ENCODE data around the gene DLL1.

Gene DLL1

DNA sequence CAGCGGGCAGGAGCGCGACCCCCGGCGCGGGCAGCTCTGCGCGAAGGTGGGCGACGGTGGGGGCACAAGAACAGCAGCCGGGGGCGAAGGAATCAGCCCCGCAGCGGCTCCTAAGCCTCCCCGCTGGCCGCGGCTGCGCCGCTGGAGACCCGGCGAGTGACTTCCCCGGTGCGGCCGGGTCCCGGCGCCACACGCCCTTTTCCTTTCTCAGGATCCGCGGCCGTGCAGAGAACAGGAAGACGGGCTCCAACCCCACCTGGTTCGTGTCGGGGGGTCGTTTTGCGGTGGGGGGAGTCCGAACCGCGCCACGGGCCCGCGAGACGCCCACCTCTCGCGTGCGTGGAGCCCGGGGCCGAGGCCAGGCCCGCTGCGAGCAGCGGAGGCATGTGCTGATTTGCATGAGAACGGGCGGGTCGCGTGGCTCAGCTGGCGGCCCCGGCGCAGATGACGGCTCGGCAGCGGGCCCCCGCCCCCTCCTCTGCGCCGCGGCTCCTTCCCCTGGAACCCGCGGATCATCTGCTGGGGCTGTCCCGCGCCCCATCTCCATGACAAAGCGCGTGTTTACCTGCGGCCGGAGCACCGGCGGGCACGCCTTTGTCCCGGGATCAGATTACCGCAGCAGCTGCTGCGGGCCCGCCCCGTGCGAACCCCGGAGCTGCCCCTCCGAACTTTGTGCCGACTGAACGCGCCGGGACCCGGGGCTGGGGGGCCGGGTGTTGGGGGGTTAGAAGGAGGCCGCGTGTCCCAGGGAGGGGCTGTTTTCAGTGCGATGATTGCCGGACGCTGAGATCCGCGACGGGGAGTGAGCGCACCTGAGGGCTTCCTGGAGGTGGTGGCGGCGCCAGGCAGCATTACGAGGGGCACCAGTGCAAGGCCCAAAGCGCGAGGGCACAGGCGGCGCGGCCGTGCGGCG lies 4.9 kb upstream of the DLL1 start:
- no peak for FAIRE-seq

DNA sequence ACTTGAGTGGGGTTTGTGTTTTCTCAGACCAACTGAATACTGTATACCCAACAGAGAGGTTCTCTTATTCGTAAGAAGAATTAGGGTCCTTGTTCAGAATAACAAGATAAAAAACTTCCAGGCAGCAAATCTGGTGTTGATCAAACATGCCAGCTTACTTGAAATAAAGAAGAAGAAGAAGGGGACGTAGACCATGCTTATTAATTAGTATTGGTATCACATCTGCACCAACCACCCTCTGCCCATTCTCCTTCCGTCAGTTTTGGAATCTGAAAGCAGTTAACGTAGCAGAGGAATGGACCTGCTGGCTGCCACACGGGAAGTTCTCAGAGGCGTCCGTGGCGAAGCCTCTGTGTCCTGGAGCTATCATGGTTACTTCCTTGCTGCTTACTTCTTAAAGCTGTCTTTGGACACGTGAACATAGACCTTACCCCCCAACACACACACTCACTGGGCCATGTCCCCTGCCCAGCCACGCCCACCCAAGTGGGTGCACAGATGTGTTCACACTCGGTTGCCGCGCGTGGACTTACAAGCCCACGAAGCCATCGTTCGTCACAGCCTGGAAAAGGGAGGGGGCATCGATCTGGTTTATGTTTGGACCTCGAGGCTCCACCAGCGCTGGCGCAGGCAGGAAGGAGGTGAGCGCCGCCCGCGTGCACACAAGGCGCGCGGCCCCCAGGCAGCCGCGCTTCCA lies 4.1 kb upstream of the DLL1 start:
- no peak for FAIRE-seq

DNA sequence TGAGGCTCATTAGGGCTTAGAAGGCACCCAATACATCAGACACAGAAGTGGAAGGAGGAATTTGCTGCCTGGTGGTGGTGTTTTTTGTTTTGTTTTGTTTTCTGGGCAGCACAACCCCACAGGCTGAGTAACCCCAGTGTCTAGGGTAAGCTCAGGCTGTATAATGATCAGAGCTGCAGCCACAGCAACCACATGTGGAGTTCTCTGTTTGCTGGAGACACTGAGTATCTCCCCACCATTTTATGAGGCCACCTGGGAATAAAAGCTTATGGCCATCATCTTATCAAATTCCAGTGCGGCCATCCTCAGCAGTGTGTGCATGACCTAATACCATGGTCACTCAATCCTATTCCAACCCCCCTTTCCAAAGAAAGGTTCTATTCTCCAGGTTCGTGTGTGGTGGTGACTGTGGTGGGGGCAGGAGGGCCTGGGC lies 3.4 kb upstream of the DLL1 start:
- FAIRE-seq: no peak

DNA sequence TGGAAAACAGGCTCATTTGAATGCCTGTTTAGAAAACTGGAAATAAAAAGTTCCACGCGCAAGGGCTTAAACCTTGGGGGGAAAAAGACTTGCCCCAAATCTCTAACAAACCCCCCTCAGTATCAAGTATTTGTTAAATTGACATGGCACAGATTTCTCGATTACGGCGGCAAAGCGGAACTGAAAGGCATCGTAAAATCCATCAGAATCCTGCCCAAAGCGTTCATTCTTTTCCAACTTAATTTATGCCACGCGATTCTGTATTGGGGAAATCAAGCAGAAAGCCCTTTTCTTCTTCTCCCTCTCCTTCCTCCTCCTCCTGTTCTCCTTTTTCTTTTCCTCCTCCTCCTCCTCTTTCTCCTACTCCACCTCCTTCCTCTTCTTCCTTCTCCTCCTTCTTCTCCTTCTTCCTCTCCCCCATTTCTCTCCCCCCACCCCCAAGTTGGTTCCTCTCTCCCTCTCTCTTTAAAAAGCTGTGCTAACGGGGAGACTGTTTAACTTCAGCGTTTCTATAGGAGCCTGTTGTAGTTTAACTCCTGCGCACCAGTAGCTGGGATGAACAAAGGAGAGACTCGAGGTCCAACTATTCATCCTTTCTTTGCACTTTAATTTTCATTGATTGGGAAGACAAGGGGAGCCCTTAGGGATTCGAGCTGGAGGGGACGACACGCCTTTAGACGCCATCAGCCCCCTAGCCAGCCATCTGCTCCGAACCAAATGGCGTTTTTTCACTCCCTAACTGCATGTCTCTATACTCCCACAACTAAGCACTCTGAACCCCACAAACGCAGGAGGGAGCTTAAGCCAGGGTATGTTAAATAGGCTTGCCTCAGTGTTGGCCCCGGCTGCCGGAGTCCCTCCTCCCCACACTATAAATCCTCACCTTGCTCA lies 2.7 kb upstream of the DLL1 start:
- no peak for FAIRE-seq

DNA sequence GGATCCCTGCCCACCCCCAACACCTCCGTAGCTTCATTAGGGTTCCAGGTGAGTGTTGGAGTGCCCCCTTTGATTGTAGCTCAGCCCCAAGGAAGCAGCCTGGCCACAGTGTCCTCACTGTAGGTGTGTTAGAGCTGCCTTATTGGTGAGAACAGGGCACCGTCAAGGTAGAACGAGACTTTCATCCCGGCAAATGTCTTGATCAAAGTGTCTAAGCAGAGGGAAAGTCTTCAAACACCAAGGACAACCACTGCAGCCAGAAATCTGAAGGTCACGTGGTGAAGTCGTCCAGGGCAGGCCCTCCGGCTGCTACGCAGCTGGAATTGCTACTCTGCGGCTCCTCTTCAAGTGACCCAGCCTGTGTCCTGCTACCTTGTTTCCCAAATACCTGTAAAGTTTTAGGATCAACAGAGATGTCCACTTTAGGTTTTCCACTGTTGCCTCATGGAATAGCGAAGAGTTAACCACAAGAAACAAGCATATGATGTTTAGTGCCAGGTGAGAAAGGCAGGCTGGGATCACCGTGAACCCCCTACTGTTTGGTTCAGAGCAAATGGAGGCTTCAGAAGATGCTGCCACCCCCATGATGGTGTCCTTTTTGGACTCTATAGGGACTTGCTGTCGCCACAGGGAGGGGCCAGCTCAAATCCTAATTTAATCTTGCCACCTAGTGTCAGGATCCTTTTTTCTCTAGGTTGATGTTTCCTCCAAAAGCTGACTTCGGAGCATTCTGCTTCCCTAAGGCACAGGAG lies 1.7 kb upstream of the DLL1 start:
- FAIRE-seq: no peak

DNA sequence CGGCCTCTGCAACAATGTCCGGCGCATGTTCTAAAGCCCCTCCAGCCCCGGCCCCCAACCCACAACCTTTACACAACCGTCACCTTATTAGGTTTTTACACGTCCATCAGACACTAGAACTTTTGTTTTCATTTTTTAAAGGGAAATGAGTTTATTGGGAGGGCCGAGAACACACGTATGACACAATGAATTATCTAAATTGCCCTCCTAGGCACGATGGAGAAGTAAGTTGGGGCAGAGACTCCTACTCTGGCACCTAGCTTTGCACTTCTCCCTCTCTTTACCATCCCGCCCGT lies 1.2 kb upstream of the DLL1 start:
- no peak for FAIRE-seq

DNA sequence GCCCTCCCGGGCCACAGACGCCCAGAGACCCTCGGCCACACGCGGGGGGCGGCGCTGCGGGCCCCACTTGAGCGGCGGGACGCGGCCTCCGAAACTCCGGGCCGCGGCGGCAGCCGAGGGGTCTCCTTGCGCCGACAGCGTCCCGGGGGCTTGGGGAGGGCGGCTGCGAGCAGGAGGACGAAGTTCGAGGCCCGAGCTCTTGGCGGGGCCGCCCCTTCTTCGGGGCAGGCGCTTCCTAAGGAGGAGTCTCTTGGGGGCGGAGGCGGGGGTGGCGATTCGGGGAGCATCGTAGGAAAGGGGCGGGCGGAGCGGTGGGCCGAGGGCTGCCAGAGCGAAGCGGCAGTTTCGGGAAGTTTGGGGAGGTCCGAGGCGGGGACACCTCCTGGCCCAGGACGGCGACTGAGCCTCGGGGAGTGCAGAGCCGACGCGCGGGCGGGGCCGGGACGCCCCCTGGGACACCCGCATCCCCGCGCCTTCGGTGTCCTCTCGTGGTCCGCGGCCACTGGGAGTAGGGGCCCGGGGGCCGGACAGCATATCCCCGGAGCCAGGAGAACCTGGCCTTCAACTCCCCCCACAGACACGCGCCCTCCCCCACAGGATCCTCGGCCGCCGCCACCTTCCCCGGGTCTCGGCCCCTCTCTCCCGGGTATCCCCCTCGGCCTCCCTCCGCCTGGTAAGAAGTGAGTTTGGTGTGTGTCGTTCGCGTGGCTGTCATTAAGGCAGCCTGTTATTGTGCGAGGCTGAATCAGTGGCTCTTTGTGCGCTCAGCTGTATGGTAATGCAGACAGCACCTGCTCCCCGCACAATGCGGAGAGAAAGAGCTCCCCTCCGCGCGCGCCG lies 613 bp upstream of the DLL1 start:
- FAIRE-seq: no peak

DNA sequence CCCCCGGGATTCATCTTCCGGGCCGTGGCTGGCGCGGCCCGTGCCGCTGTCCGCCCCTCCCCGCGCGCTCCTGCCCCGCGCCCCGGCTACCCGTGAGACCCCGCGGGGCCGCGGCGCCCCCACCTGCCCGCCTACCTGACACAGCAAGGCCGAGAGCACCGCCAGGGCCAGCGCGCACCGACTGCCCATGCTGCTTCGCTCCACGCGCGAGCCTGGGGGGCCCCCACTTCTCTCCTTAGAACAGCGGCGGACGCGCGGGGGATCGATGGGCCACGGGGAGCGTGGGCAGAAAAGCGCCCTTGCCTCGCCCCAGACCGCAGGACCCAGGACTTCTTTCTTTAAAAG lies 955 bp downstream of the DLL1 start:
- FAIRE-seq: no peak

DNA sequence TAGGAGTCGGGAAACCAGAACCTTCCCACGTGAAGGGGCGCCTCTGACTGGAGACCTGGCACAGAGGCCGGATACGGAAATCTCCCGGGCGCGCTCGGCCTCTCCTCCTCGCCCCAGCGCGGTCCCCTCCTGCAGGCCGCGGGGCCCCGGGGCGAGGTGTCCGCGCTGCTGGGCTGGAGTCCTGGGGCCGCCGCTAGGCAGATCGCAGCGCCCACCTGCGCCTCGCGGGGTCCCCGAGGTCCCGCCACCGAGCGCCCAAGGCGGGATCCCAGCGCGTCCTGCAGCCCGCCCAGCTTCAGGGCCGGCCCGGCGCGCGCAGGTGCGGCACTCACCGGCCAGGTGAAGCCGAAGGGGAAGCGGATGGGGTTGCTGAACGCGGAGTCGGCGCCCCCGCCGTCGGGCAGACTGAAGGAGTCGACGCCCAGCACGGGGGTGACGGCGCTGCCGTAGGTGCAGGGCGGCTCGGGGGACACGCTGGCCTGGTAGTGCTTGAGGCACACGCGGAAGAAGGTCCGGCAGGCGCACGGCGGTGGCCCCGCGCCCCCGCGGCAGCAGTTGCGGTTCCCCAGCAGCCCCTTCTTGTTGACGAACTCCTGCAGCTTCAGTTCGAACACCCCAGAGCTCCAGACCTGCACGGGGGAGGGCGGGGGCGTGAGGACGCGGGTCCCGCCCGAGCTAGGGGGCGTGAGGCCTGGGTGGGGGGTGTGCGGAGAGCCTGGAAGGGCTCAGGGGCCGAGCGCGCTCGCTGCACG lies 1.5 kb downstream of the DLL1 start:
- no peak for FAIRE-seq

DNA sequence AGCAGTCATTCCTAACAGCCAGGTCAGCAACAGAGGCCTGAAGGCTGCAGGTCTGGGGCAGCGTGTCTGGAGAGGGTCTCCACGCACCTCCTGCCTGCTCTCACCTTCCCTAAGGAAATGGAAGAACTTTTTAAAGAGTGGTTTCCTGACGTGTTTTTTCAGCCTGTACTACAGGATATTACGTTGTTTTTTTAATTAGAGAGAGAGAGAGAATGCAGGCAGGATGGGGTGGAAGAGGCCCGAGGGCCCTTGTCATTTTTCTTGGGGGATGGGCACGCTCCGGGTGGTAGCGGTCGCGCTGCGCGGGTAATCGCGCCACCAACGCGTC lies 2.1 kb downstream of the DLL1 start:
- no peak for FAIRE-seq

DNA sequence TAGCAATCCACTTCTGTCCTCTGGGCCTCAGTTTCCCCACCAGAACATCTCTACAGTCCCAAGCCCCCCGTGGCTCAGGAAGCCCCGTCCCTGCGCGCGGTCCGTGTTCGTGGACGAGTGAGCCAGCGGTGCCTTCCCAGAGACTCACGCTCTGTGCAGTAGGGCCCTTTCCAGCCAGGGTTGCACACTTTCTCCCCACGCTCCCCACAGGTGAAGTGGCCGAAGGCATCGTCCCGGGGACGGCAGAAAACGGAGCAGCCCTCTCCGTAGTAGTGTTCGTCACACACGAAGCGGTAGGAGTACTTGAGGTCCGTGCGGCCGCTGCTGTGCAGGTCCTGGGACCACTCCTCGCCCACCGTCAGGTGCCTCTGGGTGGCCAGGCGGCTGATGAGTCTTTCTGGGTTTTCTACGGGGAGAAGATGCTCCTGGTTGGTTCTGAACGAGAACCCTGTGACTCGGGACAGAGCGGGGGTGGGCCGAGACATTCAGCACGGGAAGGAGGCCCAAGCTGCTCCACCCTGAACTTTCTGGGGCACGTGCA lies 2.7 kb downstream of the DLL1 start:
- FAIRE-seq: no peak

DNA sequence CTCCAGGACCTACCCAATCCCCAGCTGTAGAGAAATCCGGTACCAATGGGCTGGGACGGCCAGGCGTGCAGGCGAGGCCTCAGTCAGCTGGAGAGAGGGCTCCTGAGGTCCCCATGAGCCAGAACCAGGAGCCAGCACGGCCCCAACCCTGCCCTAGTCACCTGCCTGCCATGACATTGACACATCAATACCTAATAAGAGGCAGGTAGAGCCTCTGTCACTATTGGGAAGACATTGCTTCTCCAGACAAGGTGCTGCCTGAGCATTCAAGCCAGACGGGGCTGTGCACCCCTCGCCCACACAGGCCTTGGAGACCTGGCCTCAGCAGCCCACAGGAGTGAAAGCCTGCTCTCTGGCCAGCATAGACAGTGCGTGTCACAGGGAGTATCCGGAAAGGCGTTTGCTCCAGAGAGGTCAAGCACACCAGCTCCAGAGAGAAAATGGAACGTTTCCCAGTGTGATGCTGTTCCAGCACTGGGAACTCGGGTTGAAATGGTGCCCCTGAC lies 3.5 kb downstream of the DLL1 start:
- FAIRE-seq: no peak

DNA sequence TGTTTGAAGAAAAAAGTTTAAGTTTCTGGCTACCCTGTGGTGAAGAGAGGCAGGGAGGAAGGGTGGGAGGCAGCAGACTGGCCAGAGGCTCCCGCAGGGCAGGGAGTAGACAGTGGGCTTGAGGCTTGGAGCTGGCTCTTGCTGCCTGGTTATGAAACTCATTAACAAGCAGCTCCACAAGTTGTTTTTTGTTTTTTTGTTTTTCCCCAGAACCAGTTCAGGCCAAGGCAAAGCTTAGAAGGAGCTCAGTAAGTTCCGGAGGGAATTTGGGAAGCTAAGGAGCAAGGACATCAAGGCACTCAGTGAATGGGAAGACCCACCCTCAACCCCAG lies 4.0 kb downstream of the DLL1 start:
- no peak for FAIRE-seq

DNA sequence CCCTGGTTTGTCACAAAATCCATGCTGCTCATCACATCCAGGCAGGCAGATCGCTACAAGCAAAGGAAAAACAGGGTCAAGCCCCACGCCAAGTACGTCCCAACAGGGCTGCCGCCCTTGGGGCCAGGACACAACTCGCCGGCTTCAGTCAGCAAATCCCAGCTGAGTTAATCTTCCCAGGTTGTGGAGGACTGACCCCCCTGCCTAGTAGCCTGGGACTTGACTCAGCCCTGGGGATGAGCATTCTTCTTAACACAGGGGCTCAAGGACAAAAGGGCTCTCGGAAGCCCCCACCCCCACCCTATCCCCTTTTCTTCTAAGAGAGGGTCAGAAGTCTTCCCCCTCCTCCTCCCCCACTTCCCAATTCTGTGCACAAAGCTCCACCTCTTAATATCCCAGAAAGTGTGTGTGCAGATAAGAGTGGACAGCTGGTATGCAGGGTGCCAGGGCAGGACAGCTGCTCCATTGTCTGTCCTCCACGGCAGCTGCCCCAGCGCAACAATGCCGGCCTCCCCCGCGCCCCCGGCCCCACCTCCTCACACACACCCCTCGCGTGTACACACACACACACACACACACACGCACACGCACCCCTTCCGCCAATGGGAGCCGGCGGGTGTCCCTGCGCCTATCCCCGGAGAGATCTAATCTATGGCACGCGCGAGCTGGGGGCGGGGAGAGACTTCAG lies 4.5 kb downstream of the DLL1 start:
- FAIRE-seq: no peak

DNA sequence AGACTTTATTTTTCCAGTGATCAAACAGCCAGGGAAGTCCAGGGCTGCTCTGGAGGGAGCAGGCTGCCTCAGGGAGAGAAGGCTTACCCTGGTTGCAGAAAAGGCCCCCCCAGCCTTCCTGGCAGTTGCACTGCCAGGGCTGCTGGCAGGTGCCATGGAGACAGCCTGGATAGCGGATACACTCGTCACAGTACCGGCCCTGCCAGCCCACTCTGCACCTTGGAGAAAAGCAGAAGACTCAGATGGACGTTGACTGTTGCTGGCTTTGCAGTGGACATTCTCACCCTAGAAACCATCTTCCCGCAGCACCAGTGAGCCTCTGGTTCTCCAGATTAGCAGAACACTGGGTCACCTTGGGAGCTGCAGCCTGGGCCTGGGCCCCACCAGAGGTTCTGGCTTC lies 5.4 kb downstream of the DLL1 start:
- FAIRE-seq: no peak

DNA sequence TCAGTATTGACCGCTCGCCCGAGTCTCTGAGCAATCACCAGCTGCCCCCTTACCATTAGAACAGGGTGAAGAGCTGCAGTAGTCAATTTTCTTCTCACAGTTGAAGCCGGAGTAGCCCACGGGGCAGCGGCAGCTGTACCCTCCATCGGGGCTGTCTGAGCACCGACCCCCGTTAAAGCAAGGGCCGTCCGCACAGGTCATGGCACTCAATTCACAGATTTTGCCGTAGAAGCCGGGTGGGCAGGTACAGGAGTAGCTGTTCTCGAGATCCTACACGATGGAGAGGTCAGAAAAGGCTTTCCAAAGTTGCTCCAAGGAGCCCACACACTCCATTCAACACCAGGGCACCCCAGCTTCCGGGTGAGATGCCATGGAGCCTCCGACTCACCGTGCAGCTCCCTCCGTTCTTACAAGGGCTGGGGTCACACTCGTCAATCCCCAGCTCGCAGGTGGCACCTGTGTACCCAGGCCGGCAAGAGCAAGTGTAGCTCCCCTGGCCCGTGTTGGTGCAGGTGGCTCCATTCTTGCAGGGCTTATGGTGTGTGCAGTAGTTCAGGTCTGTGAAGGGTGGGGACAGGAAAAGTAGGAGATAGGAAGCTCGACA lies 5.9 kb downstream of the DLL1 start:
- no peak for FAIRE-seq

DNA sequence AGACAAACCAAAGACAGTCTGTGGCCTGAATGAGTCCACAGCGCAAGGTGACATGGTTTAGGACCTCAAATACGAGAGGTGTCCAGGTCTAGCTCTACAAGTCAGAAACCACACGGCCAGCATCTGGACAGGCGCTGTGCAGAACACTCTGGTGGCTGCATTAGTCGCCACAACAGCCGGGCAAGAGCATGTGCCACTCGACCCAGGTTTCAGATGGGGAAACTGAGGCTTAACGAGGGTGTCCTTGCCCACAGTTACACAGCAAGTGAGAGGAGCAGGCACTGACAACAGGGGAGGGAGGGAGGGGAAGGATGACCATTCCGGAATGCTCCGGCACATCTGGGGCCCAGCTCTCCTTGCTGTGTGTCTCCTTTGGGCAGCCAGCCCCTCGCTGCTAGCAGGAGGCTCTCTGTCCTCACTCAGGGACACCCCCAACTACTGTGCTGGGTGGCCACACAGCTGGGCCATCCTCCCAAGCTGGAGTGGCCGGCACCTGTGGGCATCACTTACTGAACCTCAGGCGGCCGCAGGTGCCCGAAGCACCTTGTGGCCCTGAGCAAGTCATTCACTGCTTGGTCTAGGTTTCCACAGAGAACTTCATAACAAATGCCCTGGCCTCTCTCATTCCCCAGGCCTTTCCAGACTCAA lies 6.6 kb downstream of the DLL1 start:
- no peak for FAIRE-seq

DNA sequence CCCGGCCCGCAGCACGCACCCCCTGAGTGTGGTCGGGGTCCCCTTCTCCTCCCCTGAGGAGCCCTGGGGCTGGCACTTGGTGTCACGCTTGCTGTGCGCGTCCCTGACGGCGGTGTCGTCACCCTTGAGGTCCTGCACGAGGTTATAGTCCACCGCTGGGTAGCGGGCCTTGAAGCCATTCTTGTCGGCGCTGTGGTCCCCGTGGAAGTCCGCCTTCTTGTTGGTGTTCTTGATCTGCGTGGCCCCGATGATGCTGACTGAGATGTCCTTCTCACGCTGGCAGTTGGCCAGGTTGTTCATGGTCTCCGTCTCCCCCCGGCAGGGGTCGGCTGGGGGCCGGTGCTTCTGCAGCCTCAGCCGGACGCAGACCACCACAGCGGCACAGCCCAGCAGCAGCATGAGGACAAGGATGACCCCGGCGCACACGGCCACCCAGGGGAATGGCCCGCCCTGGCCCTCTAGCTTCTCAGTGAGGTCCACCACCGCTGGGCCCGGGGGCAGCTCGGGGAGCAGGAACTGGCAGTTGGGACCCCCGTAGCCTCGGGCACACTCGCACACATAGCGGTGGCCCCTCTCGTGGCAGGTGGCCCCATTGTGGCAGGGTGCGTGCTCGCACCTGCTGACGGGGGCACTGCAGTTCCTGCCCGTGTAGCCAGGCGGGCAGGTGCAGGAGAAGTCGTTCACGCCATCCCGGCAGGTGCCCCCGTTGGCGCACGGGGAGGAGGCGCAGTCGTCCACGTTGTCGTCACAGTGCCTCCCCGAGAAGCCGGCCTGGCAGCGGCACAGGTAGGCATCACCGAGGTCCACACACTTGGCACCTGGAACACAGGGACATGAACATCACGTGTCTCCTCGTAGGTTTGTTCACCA lies 7.4 kb downstream of the DLL1 start:
- FAIRE-seq: no peak
